Lower lobe of right lung (tissue), 2 donors: ENCODE data around the gene GPATCH2. TPM values are rescaled to one million over a fixed set of nuclear protein-coding genes. Genes with fewer than 3 reads are reported as not detected.

Experiments
- ATAC-seq, 2 donors: fragments of 200-7000 bp; cut with Tn5 transposase; one replicate each; pipeline ENCODE4 v1.9.1; 2020 to 2022; ENCODE audit warnings: mild to moderate bottlenecking in 2 of 2, moderate library complexity in 2 of 2
- DNase-seq: peaks from one replicate; pipeline ENCODE4 v3.0.0-alpha.2; 2020
- H3K27ac ChIP-seq: fragments of 200-600 bp; one replicate; pipeline ENCODE4 v1.8.0; 2022
- H3K27me3 ChIP-seq: fragments of 200-600 bp; one replicate; pipeline ENCODE4 v1.8.0; 2022; ENCODE audit warnings: low read depth
- H3K36me3 ChIP-seq: fragments of 200-600 bp; one replicate; pipeline ENCODE4 v1.8.0; 2022; ENCODE audit warnings: mild to moderate bottlenecking
- H3K4me1 ChIP-seq: fragments of 200-600 bp; one replicate; pipeline ENCODE4 v1.8.0; 2022
- H3K4me3 ChIP-seq: fragments of 200-600 bp; one replicate; pipeline ENCODE4 v1.8.0; 2022; ENCODE audit warnings: mild to moderate bottlenecking
- H3K9me3 ChIP-seq: fragments of 200-600 bp; one replicate; pipeline ENCODE4 v1.8.0; 2022
- intact Hi-C: fragments of 100-400 bp; cut with DNase I; formaldehyde crosslinking; loops from one replicate; pipeline ENCODE4 v1.11.0; 2022
- total RNA-seq: library from RNA; stranded (reverse); fragmentation: NEBNext Ultra II Directional; extraction: Animal tissue kit (Norgen Biotek cat#: 25700); gene quantifications from one replicate; pipeline ENCODE4 v1.2.1, GENCODE V29; 2021
- TF ChIP-seq, protein P1 (sequence below): fragments of 200-600 bp; IDR thresholded peaks from one replicate; pipeline ENCODE4 v1.8.0; 2022; ENCODE audit warnings: antibody characterized with exemption, mild to moderate bottlenecking
- donor health status: DM: no; HTN: yes; CAD: no; lungs with severe emphysema.

The GPATCH2 gene
- total RNA-seq, 1 donor from 2014 or later: 12.4 TPM

GRCh38 chr1:217626321-217626720 is 4.6 kb downstream of the GPATCH2 start:
- H3K4me3 ChIP-seq: no peak overlapping the region
- intact Hi-C loops: no loop called here
- TF ChIP-seq, protein P1, sequence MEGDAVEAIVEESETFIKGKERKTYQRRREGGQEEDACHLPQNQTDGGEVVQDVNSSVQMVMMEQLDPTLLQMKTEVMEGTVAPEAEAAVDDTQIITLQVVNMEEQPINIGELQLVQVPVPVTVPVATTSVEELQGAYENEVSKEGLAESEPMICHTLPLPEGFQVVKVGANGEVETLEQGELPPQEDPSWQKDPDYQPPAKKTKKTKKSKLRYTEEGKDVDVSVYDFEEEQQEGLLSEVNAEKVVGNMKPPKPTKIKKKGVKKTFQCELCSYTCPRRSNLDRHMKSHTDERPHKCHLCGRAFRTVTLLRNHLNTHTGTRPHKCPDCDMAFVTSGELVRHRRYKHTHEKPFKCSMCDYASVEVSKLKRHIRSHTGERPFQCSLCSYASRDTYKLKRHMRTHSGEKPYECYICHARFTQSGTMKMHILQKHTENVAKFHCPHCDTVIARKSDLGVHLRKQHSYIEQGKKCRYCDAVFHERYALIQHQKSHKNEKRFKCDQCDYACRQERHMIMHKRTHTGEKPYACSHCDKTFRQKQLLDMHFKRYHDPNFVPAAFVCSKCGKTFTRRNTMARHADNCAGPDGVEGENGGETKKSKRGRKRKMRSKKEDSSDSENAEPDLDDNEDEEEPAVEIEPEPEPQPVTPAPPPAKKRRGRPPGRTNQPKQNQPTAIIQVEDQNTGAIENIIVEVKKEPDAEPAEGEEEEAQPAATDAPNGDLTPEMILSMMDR: no peak
- no peaks in the 10 kb centered on the region for H3K27me3 ChIP-seq
- DNase-seq (no peak), ATAC-seq (no peak)
- no peaks in the 10 kb centered on the region for H3K36me3 ChIP-seq
- H3K4me1 ChIP-seq: peaks cover 30% of the 10 kb centered on the region
- H3K9me3 ChIP-seq: no peaks in the 10 kb centered on the region
- H3K27ac ChIP-seq: no peak overlapping the region

DNA sequence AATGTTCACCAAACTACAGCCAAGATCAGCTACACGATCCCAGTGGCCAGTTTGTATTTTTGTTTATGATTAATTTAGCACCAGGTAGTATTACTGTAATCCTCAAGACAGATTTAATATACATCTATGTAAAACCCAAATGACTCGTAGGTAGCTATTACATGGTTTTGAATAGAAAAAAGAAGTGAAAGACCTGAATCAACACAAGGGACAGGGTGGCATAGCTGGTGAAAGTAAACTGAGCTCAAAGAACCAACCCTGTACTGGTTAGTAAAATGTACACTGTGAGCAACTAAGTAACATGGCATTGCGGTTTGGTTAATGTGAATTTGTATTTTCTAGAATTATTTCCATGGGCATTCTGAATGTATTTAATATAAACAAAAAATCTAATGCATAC is 8.8 kb downstream of the GPATCH2 start:
- Histone ChIP-seq H3K9me3 (no peaks in the 10 kb centered on the region), H3K27me3 (no peaks in the 10 kb centered on the region), H3K27ac (no peak overlapping the region), H3K4me1 (peaks cover under 1% of the 10 kb centered on the region), H3K36me3 (peaks cover 18% of the 10 kb centered on the region), H3K4me3 (no peak overlapping the region)
- DNase-seq: no peak
- intact Hi-C loops: no loop called here
- no peak for ATAC-seq
- TF ChIP-seq, protein P1: no peak

DNA sequence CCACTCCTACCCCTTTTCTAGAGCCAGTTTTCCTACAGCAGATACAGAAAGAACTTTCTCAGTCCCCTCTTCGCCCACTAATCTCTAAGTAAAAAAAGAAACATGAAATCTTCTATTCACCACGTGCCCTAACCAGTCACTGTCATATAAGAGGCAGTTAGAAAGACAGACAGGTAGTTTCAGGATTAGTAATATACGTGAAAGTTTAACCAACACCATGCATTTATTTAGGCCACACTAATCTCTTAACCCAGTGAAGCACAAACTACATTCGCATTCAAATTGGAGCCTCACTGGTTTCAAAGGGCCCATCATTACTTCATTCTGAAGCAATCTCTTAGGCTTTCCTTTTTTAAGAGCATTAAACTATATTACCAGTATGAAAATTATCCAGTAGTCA is 10.1 kb downstream of the GPATCH2 start:
- Histone ChIP-seq H3K27ac (no peak overlapping the region), H3K27me3 (no peaks in the 10 kb centered on the region), H3K9me3 (no peaks in the 10 kb centered on the region), H3K4me3 (no peak overlapping the region), H3K36me3 (peaks cover 18% of the 10 kb centered on the region), H3K4me1 (no peaks in the 10 kb centered on the region)
- TF ChIP-seq, protein P1: no peak
- no peak for DNase-seq
- intact Hi-C loops: no loop called here
- no peak for ATAC-seq

DNA sequence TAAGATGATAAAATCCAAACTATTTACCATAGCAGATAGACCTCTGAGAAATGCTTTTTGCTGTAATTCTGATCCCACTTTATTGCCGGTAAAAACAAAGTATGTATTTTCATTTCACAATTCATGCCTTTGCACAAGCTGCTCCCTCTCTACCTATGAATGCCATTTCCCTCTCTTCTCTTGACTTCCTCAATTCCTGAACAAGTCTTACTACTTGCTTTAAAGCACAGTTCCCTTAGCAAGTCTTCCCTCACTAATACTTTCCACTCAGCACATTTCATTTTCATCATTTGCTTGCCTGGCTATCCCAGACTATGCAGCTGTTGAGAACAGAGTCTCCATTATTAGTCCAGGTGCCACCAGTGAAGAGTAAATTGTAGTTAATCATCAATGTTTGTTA is 13.8 kb downstream of the GPATCH2 start:
- intact Hi-C loops: no loop called here
- H3K27ac ChIP-seq: no peak overlapping the region
- H3K4me3 ChIP-seq: no peak overlapping the region
- no peaks in the 10 kb centered on the region for H3K27me3 ChIP-seq
- H3K9me3 ChIP-seq: no peaks in the 10 kb centered on the region
- no peak for DNase-seq
- H3K36me3 ChIP-seq: peaks cover 18% of the 10 kb centered on the region
- TF ChIP-seq, protein P1: no peak
- H3K4me1 ChIP-seq: no peaks in the 10 kb centered on the region
- ATAC-seq: no peak

DNA sequence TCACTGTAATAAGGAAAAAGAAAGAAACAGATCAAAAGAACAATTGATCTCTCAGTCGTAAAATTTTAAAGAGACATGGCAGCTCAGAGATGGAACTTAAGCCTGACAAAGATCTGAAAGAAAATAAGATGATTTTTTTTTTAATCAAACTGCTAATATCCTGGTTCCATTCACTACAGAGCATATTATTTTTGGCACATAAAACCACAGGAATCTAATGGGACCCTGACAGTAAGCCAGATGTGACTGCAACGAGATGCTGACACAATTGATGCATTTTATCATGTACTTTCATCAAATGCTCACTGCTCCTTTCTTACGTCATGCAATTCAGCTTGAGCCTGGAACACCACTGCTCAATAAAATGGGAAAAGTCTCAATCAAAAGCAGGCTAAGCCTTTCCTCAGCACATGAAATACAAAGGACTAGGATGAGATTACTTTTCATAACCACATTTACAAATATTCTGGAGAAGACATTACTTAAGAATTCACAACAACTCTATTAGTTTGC is 16.6 kb downstream of the GPATCH2 start:
- H3K27me3 ChIP-seq: no peaks in the 10 kb centered on the region
- no peak overlapping the region for H3K27ac ChIP-seq
- H3K4me3 ChIP-seq: no peak overlapping the region
- H3K9me3 ChIP-seq: no peaks in the 10 kb centered on the region
- peaks cover 27% of the 10 kb centered on the region for H3K36me3 ChIP-seq
- TF ChIP-seq, protein P1: no peak
- intact Hi-C loops: no loop called here
- DNase-seq (no peak), ATAC-seq (no peak)
- H3K4me1 ChIP-seq: no peaks in the 10 kb centered on the region

- no peak overlapping the region for H3K27ac ChIP-seq
- intact Hi-C loops: no loop called here
- ATAC-seq (no peak), DNase-seq (no peak)
- H3K4me1 ChIP-seq: no peaks in the 10 kb centered on the region
- H3K36me3 ChIP-seq: peaks cover 25% of the 10 kb centered on the region
- no peaks in the 10 kb centered on the region for H3K27me3 ChIP-seq
- TF ChIP-seq, protein P1: no peak
- H3K4me3 ChIP-seq: no peak overlapping the region
- no peaks in the 10 kb centered on the region for H3K9me3 ChIP-seq
These were observed 25.5 kb downstream of the GPATCH2 start for GRCh38 chr1:217605390-217605789.
